H9 (cell line): ENCODE results near the gene SRGAP1. TPM values are rescaled to one million over a fixed set of nuclear protein-coding genes. Genes with fewer than 3 reads are reported as not detected.

Source experiments
- DNase-seq: peaks from one replicate; pipeline ENCODE4 v3.0.0-alpha.2; 2017
- H2AFZ ChIP-seq: one replicate; pipeline ENCODE4 v1.6.1; 2013; ENCODE audit warnings: mild to moderate bottlenecking, low read length, control low read depth, moderate library complexity
- H2AK5ac ChIP-seq: 2 replicates; pipeline ENCODE4 v1.6.1; 2013; ENCODE audit warnings: low read length, control low read depth, mixed read lengths; ENCODE audit not compliant: insufficient read length
- H2BK120ac ChIP-seq: one replicate; pipeline ENCODE4 v1.6.1; 2013; ENCODE audit warnings: low read depth, mild to moderate bottlenecking, low read length, control low read depth, inconsistent platforms; ENCODE audit not compliant: poor library complexity, severe bottlenecking
- H2BK12ac ChIP-seq: 2 replicates; pipeline ENCODE4 v1.6.1; 2013; ENCODE audit warnings: low read length, control low read depth, mixed read lengths, low read depth; ENCODE audit not compliant: insufficient read length
- H2BK15ac ChIP-seq: 2 replicates; pipeline ENCODE4 v1.6.1; 2013; ENCODE audit warnings: low read depth, low read length, control low read depth
- H2BK20ac ChIP-seq: one replicate; pipeline ENCODE4 v1.6.1; 2013; ENCODE audit warnings: low read depth, mild to moderate bottlenecking, low read length, control low read depth, inconsistent platforms; ENCODE audit not compliant: poor library complexity, severe bottlenecking
- H2BK5ac ChIP-seq: 2 replicates; pipeline ENCODE4 v1.6.1; 2013; ENCODE audit warnings: low read length, control low read depth, mixed read lengths; ENCODE audit not compliant: insufficient read length
- H3K14ac ChIP-seq: 2 replicates; pipeline ENCODE4 v1.6.1; 2013; ENCODE audit warnings: low read length, control low read depth; ENCODE audit not compliant: insufficient read depth
- H3K18ac ChIP-seq: 2 replicates; pipeline ENCODE4 v1.6.1; 2013; ENCODE audit warnings: low read depth, mild to moderate bottlenecking, mixed read lengths, low read length, control low read depth; ENCODE audit not compliant: insufficient read length
- H3K23ac ChIP-seq: 2 replicates; pipeline ENCODE4 v1.6.1; 2013; ENCODE audit warnings: low read length, control low read depth, mixed read lengths, low read depth; ENCODE audit not compliant: insufficient read length
- H3K23me2 ChIP-seq: 2 replicates; pipeline ENCODE4 v1.6.1; 2013; ENCODE audit warnings: low read depth, mild to moderate bottlenecking, mixed read lengths, low read length, control low read depth; ENCODE audit not compliant: insufficient read length, poor library complexity, severe bottlenecking
- H3K27ac ChIP-seq: 2 replicates; pipeline ENCODE4 v1.5.1; 2013; ENCODE audit warnings: low read length, control low read depth, mixed read lengths, low read depth; ENCODE audit not compliant: insufficient read length
- H3K27me3 ChIP-seq: 2 replicates; pipeline ENCODE4 v1.6.1; 2013; ENCODE audit warnings: low read length, control low read depth, inconsistent platforms; ENCODE audit not compliant: insufficient read depth
- H3K4ac ChIP-seq: 2 replicates; pipeline ENCODE4 v1.6.1; 2013; ENCODE audit warnings: low read depth, mild to moderate bottlenecking, control low read depth, inconsistent platforms, low read length, moderate library complexity
- H3K4me1 ChIP-seq: 2 replicates; pipeline ENCODE4 v1.6.1; 2013; ENCODE audit warnings: low read length, control low read depth, inconsistent platforms; ENCODE audit not compliant: insufficient read depth
- H3K4me2 ChIP-seq: 2 replicates; pipeline ENCODE4 v1.6.1; 2013; ENCODE audit warnings: low read length, control low read depth, mixed read lengths; ENCODE audit not compliant: insufficient read length, insufficient read depth
- H3K56ac ChIP-seq: 2 replicates; pipeline ENCODE4 v1.6.1; 2013; ENCODE audit warnings: low read depth, mild to moderate bottlenecking, mixed read lengths, low read length, control low read depth; ENCODE audit not compliant: insufficient read length
- H3K79me1 ChIP-seq: 2 replicates; pipeline ENCODE4 v1.6.1; 2013; ENCODE audit warnings: low read depth, mild to moderate bottlenecking, moderate library complexity, low read length, control low read depth, inconsistent platforms; ENCODE audit not compliant: insufficient read depth, poor library complexity, severe bottlenecking
- H3K79me2 ChIP-seq: 2 replicates; pipeline ENCODE4 v1.6.1; 2013; ENCODE audit warnings: low read length, control low read depth, inconsistent platforms; ENCODE audit not compliant: insufficient read depth
- H3K9ac ChIP-seq: 2 replicates; pipeline ENCODE4 v1.6.1; 2013; ENCODE audit warnings: low read length, control low read depth, mixed read lengths; ENCODE audit not compliant: insufficient read length; ENCODE audit errors: extremely low read depth
- H3K9me3 ChIP-seq: one replicate; pipeline ENCODE4 v1.6.1; 2013; ENCODE audit warnings: low read depth, low read length, inconsistent platforms; ENCODE audit not compliant: control insufficient read depth
- H3T11ph ChIP-seq: one replicate; pipeline ENCODE4 v1.6.1; 2013; ENCODE audit warnings: mild to moderate bottlenecking, low read length, control low read depth, inconsistent platforms
- H4K20me1 ChIP-seq: one replicate; pipeline ENCODE4 v1.6.1; 2013; ENCODE audit not compliant: control insufficient read depth, insufficient read length, insufficient read depth
- H4K5ac ChIP-seq: 2 replicates; pipeline ENCODE4 v1.6.1; 2013; ENCODE audit warnings: low read depth, mild to moderate bottlenecking, mixed read lengths, low read length, control low read depth; ENCODE audit not compliant: insufficient read length
- H4K8ac ChIP-seq: replicated peaks from 2 replicates; pipeline ENCODE4 v1.6.1; 2013; ENCODE audit warnings: low read length, control low read depth, mixed read lengths, low read depth; ENCODE audit not compliant: insufficient read length
- H4K91ac ChIP-seq: 2 replicates; pipeline ENCODE4 v1.6.1; 2013; ENCODE audit warnings: low read depth, mild to moderate bottlenecking, moderate library complexity, mixed read lengths, low read length, control low read depth; ENCODE audit not compliant: insufficient read length
- H3K27ac Mint-ChIP-seq, 3 experiments: 2 replicates in 2 of 3; 3 replicates in 1 of 3; pipeline ENCODE4 v1.8.0; 2020 to 2021; ENCODE audit warnings: mixed read lengths in 3 of 3, mild to moderate bottlenecking in 1 of 3, moderate library complexity in 1 of 3
- H3K27me3 Mint-ChIP-seq: 2 replicates; pipeline ENCODE4 v1.8.0; 2021; ENCODE audit warnings: low read depth, mild to moderate bottlenecking, moderate library complexity, mixed read lengths
- H3K36me3 Mint-ChIP-seq, 3 experiments: 2 replicates in 2 of 3; 3 replicates in 1 of 3; pipeline ENCODE4 v1.8.0; 2020 to 2021; ENCODE audit warnings: low read depth in 3 of 3, mixed read lengths in 3 of 3; ENCODE audit not compliant: insufficient read depth in 1 of 3
- H3K4me1 Mint-ChIP-seq, 2 experiments: 2 replicates each; pipeline ENCODE4 v1.8.0; 2020; ENCODE audit warnings: mixed read lengths in 2 of 2
- H3K4me3 Mint-ChIP-seq, 2 experiments: 2 replicates in 1 of 2; 3 replicates in 1 of 2; pipeline ENCODE4 v1.8.0; 2020 to 2021; ENCODE audit warnings: mild to moderate bottlenecking in 2 of 2, mixed read lengths in 2 of 2, moderate library complexity in 1 of 2
- H3K9me3 Mint-ChIP-seq, 2 experiments: 2 replicates in 1 of 2; 3 replicates in 1 of 2; pipeline ENCODE4 v1.8.0; 2020; ENCODE audit warnings: mild to moderate bottlenecking in 2 of 2, mixed read lengths in 2 of 2, moderate library complexity in 1 of 2
- CTCF ChIP-seq: fragments of 200-600 bp; sonication (generic); conservative IDR thresholded peaks from 3 replicates; pipeline ENCODE4 v1.8.0; 2021; ENCODE audit warnings: antibody characterized with exemption, mild to moderate bottlenecking
- WGBS: extraction: QIAGEN DNeasy Blood & Tissue Kit; methylation state at CpG from one replicate; pipeline ENCODE4 v1.1.7; 2013; ENCODE audit warnings: missing lambda C conversion rate, low lambda C conversion rate, mixed read lengths; ENCODE audit not compliant: insufficient read length; ENCODE audit errors: extremely low coverage; 5-methylcytosine and 5-hydroxymethylcytosine counted together
- total RNA-seq: library from RNA; stranded (reverse); gene quantifications from 2 replicates; pipeline ENCODE4 v1.2.1, GENCODE V29; 2021

Gene SRGAP1
- total RNA-seq, 1 experiment from 2014 or later = 4.8 TPM

GRCh38 chr12:64142382-64142781 lies 297.9 kb downstream of the SRGAP1 start:
- Histone ChIP-seq H3K27ac (no peak overlapping the region), H4K5ac (no peak overlapping the region), H3K14ac (no peak overlapping the region; the same call in 1 of the 2 replicates), H3K18ac (no peak overlapping the region), H3K27me3 (no peaks in the 10 kb centered on the region), H4K91ac (no peak overlapping the region), H3K23ac (no peak overlapping the region), H4K20me1 (no peaks in the 10 kb centered on the region), H3K79me2 (no peaks in the 10 kb centered on the region), H2AFZ (no peak overlapping the region), H2BK12ac (no peak overlapping the region), H2BK5ac (no peak overlapping the region), H2BK20ac (no peak overlapping the region), H3K4ac (no peak overlapping the region), H4K8ac (no peak overlapping the region), H3K23me2 (no peaks in the 10 kb centered on the region), H3K9ac (no peak overlapping the region), H2BK15ac (no peak overlapping the region), H2AK5ac (no peak overlapping the region), H3K79me1 (no peaks in the 10 kb centered on the region), H3K4me2 (no peak overlapping the region), H3K56ac (no peak overlapping the region), H3K4me1 (no peaks in the 10 kb centered on the region; the same call in 1 of the 2 replicates), H2BK120ac (no peak overlapping the region), H3K9me3 (no peaks in the 10 kb centered on the region), H3T11ph (no peak overlapping the region)
- Mint-ChIP-seq H3K27ac (no peak overlapping the region), H3K27me3 (no peaks in the 10 kb centered on the region), H3K36me3 (peaks cover 4 to 7% (median 6%) of the 10 kb centered on the region in 3 experiments; a peak in 5 of 7 replicates), H3K9me3 (no peaks in the 10 kb centered on the region), H3K4me1 (0 out of 4 replicates have a peak, but pooled peaks cover 1 to 4% of the 10 kb centered on the region in 2 experiments), H3K4me3 (no peak overlapping the region)
- DNase-seq = no peak
- no CpG with 5 or more reads among the region's 7 CpGs for WGBS
- no peak for TF ChIP-seq CTCF
